Measurements from ENCODE around the gene LRMDA.
"Not testable (repeated sequence)": the region's sequence is repeated elsewhere in the genome, so short reads cannot be mapped to it uniquely, and the experiment has no call there.

Gene LRMDA

GRCh38 chr10:75508814-75509306 is 77.4 kb downstream of the LRMDA start:
- peak; percentile 75 for DNase-seq

GRCh38 chr10:75509706-75510105 is 78.3 kb downstream of the LRMDA start:
- DNase-seq, result no peak

DNA sequence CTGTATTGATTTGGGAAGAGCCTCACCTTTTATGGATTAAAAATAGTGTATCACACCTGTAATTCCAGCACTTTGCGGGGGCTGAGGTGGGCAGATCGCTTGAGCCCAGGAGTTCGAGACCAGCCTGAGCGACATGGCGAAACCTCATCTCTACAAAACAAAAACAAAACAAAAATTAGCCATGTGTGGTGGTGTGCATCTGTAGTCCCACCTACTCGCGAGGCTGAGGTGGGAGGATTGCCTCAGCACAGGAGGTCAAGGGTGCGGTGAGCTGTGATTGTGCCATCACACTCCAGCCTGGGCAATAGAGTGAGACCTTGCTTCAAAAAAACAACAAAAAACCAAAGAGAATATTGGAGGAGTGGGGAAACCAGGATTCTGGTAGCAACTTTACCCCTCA is 79.6 kb downstream of the LRMDA start:
- DNase-seq, result no peak

GRCh38 chr10:75512203-75512933 is 80.9 kb downstream of the LRMDA start:
- peak; percentile 38 for DNase-seq

- DNase-seq, result no peak
Observed at GRCh38 chr10:75513292-75513885, 82.0 kb downstream of the LRMDA start.

GRCh38 chr10:75514830-75515229 is 83.4 kb downstream of the LRMDA start:
- DNase-seq, result no peak

- DNase-seq, result not testable (repeated sequence)
Observed at GRCh38 chr10:75516154-75516553, 84.7 kb downstream of the LRMDA start.

DNA sequence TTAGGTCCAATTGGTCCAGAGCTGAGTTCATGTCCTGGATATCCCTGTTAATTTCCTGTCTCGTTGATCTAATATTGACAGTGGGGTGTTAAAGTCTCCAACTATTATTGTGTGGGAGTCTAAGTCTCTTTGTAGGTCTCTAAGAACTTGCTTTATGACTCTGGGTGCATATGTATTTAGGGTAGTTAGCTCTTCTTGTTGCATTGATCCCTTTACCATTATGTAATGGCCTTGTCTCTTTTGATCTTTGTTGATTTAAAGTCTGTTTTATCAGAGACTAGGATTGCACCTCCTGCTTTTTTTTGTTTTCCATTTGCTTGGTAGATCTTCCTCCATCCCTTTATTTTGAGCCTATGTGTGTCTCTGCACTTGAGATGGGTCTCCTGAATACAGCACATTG is 87.8 kb downstream of the LRMDA start:
- not testable (repeated sequence) for DNase-seq

GRCh38 chr10:75521194-75521829 is 89.9 kb downstream of the LRMDA start:
- not testable (repeated sequence) for DNase-seq

DNA sequence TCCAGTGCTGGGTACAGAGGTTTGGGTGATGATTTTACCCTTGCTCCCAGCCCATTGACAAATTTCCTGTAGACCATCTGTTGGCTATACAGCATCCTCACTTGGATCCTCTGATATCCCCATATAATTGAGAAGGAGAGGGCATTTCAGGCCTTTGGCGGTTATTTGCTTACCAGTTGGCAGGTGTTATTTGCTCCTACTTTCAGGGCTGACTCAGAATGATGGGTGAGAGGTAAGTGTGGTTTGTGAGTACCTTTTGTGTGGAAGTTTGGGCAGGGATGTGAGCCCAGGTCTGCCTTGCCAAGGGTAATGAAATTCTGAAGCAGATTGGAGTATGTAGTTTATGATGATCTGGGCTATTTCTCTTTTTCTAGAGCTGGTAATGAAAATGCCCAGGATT is 93.6 kb downstream of the LRMDA start:
- DNase-seq, result peak; percentile 59

- DNase-seq, result no peak
Observed at GRCh38 chr10:75525646-75526045, 94.2 kb downstream of the LRMDA start.

GRCh38 chr10:75527542-75527941 is 96.1 kb downstream of the LRMDA start:
- no peak for DNase-seq

- no peak for DNase-seq
Observed at GRCh38 chr10:75528392-75528791, 97.0 kb downstream of the LRMDA start.

DNA sequence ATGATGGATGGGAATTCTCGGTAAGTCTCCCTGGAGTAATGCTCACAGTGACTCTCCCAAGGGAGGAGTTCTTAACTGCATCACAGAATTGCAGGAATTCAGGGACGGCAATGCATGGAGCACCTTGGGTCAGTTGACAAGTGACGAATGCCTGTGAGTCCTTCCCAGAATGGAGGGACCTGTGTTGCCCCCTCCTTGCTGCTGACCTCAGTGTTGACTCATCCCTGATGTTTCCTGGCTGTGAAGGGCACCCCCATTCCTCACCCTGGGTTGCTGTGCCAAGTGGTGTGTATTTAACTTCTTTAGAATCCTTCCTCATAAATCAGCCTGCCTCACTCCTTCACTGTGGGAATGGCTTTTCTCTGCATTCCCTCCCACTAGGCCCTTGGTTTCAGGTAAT is 98.9 kb downstream of the LRMDA start:
- DNase-seq, result peak; percentile 20

- no peak for DNase-seq
Observed at GRCh38 chr10:75531571-75532031, 100.2 kb downstream of the LRMDA start.

DNA sequence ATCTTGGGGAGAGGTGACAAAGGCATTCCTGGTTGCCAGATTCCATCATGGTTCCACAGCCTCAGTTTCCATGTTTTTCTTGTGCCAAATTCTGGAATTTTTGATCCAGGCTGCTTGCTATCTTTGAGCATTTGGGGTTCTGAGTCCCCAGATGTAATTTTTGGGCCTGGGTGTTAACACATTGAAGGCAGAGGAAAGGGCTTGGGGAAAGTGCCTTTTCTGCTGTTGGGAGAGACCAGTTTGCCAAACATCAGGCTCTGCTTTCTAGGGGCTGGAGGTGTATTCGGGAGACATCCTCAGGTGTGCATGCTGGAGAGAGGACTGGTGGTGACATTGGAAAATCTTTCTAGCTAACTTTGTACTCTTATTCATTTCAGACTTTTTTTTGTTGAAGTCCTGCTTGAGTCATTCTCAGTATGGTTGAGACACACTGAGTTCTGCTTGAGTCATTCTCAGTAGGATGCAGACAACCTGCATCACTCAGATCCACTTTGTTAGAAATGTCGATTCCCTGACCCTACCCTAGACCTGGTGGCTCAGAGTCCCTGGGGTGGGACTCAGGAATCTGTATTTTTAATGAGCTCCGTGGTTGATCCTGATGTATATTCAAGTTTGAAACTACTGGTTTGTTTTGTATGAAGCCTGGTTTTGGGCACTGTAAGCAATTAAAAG is 101.0 kb downstream of the LRMDA start:
- DNase-seq, result no peak

DNA sequence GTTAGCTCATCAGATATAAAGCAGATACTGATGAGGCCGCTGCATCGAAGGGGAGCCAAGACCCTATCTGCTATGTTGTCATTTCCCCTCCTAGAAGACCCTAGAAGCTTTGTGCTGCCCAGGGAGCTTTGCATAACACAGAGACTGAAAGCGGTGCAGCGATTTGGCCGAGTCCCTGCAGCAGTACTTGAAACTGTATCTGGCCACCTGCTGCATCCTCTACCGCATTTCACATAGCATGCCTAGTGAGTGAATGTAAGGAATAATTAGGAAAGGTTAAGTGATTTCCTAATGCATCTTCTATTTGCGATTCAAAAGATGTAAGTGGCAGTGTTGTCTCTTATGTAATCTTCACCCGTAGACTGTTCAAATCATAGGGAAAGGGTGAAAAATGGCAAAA is 106.7 kb downstream of the LRMDA start:
- DNase-seq, result peak; percentile 9

DNA sequence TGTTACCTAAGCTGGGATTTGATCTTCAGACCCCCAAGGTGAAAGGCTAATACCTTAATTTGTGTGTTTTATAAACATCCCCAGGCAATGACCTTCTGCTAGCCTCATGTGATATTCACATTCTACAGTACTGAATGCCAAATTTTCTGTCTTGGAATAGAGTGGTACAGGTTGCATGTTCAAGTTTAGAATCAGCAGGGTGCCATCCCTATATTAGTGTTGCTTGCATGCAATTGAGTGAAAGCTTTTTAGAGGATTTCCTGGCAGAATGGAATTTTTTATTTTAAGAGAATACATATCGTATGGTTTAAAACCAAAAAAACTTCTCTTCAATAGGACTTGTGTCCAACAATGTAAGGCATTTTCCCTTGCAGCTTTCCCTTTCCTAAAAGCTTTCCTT is 107.3 kb downstream of the LRMDA start:
- peak; percentile 23 for DNase-seq

GRCh38 chr10:75540357-75540966 is 109.0 kb downstream of the LRMDA start:
- DNase-seq, result no peak

GRCh38 chr10:75540981-75541380 is 109.6 kb downstream of the LRMDA start:
- no peak for DNase-seq

DNA sequence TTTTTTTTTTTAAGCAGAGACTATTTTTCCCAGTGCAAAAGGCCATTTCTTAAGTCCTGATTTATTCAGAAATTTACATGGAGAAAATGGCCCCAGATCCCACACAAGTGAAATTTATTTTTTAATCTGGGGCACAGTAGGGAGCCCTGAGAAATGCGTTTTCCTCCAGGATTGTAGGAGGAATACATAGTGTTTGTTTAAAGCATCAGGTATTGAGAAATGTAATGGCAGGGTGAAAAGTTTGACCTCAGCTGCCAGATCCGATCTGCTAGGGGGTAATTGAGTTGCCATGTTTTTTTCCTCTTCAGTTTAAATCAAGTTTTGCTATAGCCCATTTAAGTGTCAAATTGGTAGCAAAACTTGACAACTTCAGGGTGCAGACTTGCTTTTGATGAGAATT is 110.0 kb downstream of the LRMDA start:
- DNase-seq, result no peak

DNA sequence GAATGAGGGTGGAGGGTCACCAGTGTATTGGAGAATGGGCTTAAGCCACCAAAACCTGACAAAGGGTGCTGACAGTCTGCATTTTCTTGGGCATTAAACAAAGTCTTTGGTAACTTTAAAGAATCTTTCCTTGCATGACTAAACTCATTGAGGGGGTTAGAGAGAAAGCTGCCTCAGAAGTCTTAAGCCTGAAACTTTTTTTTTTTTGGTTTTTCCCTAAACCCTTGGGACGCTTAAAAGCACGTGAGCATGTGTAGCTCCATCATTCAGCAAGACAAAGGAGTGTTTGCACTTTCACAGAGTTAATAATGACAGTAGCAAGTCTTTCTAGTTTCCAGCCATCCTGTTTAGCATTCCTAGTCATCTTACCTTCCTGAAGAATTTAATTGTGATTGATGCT is 110.7 kb downstream of the LRMDA start:
- no peak for DNase-seq

- DNase-seq, result no peak
Observed at GRCh38 chr10:75542906-75543305, 111.5 kb downstream of the LRMDA start.
